CMK (cell line): ENCODE measurements around the gene GLIS1.
"Not testable (repeated sequence)": the region's sequence is repeated elsewhere in the genome, so short reads cannot be mapped to it uniquely, and the experiment has no call there.

ENCODE experiments used
- DNase-seq: peaks from one replicate; pipeline ENCODE4 v3.0.0-alpha.2; 2010; ENCODE audit warnings: low read depth

Gene GLIS1

GRCh38 chr1:53561503-53562105, 177.4 kb downstream of the GLIS1 start:
- DNase-seq: no peak

- DNase-seq: no peak
Observed at GRCh38 chr1:53560581-53561502, 178.1 kb downstream of the GLIS1 start.

- no peak for DNase-seq
Observed at GRCh38 chr1:53559854-53560580, 178.9 kb downstream of the GLIS1 start.

GRCh38 chr1:53559391-53559815, 179.6 kb downstream of the GLIS1 start:
- no peak for DNase-seq

GRCh38 chr1:53558739-53559315, 180.1 kb downstream of the GLIS1 start:
- no peak for DNase-seq

- DNase-seq: no peak
Observed at GRCh38 chr1:53557830-53558738, 180.9 kb downstream of the GLIS1 start.

GRCh38 chr1:53557369-53557768, 181.6 kb downstream of the GLIS1 start:
- no peak for DNase-seq

- DNase-seq: no peak
Observed at GRCh38 chr1:53556657-53557227, 182.2 kb downstream of the GLIS1 start.

GRCh38 chr1:53555620-53556326, 183.2 kb downstream of the GLIS1 start:
- not testable (repeated sequence) for DNase-seq

- no peak for DNase-seq
Observed at GRCh38 chr1:53554592-53555305, 184.2 kb downstream of the GLIS1 start.

- no peak for DNase-seq
Observed at GRCh38 chr1:53553734-53554509, 185.0 kb downstream of the GLIS1 start.

GRCh38 chr1:53552981-53553733, 185.8 kb downstream of the GLIS1 start:
- DNase-seq: no peak

GRCh38 chr1:53552146-53552861, 186.7 kb downstream of the GLIS1 start:
- no peak for DNase-seq

GRCh38 chr1:53551428-53551995, 187.5 kb downstream of the GLIS1 start:
- no peak for DNase-seq

- DNase-seq: no peak
Observed at GRCh38 chr1:53550201-53550741, 188.7 kb downstream of the GLIS1 start.

GRCh38 chr1:53549781-53550180, 189.2 kb downstream of the GLIS1 start:
- DNase-seq: no peak

- no peak for DNase-seq
Observed at GRCh38 chr1:53549287-53549686, 189.7 kb downstream of the GLIS1 start.
